HG02973 (cell line): ENCODE results near the gene GLRA1.

Experiments
- ATAC-seq: cut with Tn5 transposase; IDR thresholded peaks from one replicate; pipeline ENCODE4 v1.9.1; 2021; ENCODE audit warnings: moderate library complexity; ENCODE audit not compliant: unreplicated experiment

GLRA1 gene

DNA sequence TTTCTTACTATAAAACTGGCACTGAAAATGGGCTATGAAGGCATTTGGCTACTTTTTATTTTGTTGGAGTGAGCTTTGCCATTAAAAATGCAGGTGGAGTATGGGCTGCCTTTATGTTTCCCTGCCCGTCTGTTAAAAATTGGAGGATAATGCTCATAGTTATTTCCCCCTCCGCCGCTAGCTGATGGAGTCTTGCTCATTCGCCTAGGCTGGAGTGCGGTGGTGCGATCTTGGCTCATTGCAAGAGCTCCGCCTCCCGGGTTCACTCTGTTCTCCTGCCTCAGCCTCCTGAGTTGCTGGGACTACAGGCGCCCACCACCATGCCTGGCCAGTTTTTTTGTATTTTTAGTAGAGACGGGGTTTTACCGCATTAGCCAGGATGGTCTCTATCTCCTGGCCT, 144.3 kb downstream of the GLRA1 start:
- no peak for ATAC-seq

- ATAC-seq, result no peak
Measured at GRCh38 chr5:151779531-151780125, 145.0 kb downstream of the GLRA1 start.

- no peak for ATAC-seq
Measured at GRCh38 chr5:151775025-151775606, 149.5 kb downstream of the GLRA1 start.

GRCh38 chr5:151773951-151774350, 150.7 kb downstream of the GLRA1 start:
- no peak for ATAC-seq

DNA sequence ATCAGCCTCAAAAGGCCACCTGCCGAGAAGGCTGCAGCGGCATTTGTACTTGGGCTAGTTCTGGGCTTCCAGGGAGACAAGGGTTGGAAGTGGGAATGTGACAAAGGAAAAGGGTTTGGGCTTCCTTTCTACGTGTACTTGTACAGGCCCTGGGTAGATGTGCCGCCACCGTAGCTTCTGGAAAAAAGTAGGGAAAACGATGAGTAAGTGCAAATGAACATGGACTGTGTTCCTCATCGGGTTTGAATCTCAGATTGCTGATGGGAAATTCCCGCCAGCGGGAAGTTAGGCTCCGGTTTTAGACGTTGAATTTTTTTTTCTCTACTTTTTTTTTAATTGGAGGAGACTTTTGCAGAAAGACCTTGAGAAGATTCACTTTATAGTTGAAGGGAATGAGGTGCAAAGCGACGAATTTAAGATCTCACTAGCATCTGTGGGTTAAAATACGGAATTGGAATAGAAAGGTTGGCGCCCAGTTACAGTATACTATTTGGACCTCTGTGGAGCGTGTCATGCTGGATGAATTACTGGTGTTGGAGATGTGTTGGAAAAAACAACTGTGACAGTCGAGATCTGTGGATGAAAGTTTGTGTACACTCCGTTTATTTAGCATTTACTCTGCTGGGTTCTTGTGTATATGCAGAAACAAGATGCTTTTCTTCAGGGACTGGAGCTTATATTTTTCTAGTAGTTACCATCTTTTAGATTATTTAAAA, 151.6 kb downstream of the GLRA1 start:
- no peak for ATAC-seq
